ENCODE data around the gene SUN5. TPM values are rescaled to one million over a fixed set of nuclear protein-coding genes. Genes with fewer than 3 reads are reported as not detected.

SUN5 gene
- total and polyA plus RNA-seq, 2 donors from 2014 or later = not detected

- no peak for DNase-seq
- intact Hi-C loops (cut with DNase I) = no loop called here
- no peaks in the 10 kb centered on the region for H3K9me3 ChIP-seq (ENCODE audit: control insufficient read depth in 2 of 3, insufficient read depth in 1 of 3, low read length in 3 of 3)
- no peaks in the 10 kb centered on the region for H3K27me3 ChIP-seq (ENCODE audit: control insufficient read depth, insufficient read depth, low read length)
- H3K4me1 ChIP-seq (ENCODE audit: control insufficient read depth in 2 of 3, insufficient read depth in 2 of 3, low read depth in 1 of 3, low read length in 3 of 3) = no peaks in the 10 kb centered on the region
- H3K27ac ChIP-seq (ENCODE audit: low read depth in 2 of 2, low read length in 2 of 2) = no peak overlapping the region
- no peak for TF ChIP-seq CTCF (IDR thresholded peaks at IDR 0.05; ENCODE audit: borderline replicate concordance, extremely low read depth, insufficient read depth)
- no peaks in the 10 kb centered on the region for H3K36me3 ChIP-seq (ENCODE audit: control insufficient read depth in 2 of 3, insufficient read depth in 3 of 3, low read length in 3 of 3)
- no peak overlapping the region for H3K9ac ChIP-seq (ENCODE audit: low read length in 3 of 3)
- no peak for FAIRE-seq
- H3K4me3 ChIP-seq (ENCODE audit: low read length in 3 of 3) = no peak overlapping the region
These were observed 10.7 kb downstream of the SUN5 start for GRCh38 chr20:32993496-32994050.

GRCh38 chr20:32991792-32992641 lies 12.2 kb downstream of the SUN5 start:
- Histone ChIP-seq H3K27me3 (ENCODE audit: control insufficient read depth, insufficient read depth, low read length) (no peaks in the 10 kb centered on the region), H3K27ac (ENCODE audit: low read depth in 2 of 2, low read length in 2 of 2) (no peak overlapping the region), H3K4me1 (ENCODE audit: control insufficient read depth in 2 of 3, insufficient read depth in 2 of 3, low read depth in 1 of 3, low read length in 3 of 3) (no peaks in the 10 kb centered on the region), H3K9ac (ENCODE audit: low read length in 3 of 3) (no peak overlapping the region), H3K4me3 (ENCODE audit: low read length in 3 of 3) (no peak overlapping the region), H3K36me3 (ENCODE audit: control insufficient read depth in 2 of 3, insufficient read depth in 3 of 3, low read length in 3 of 3) (no peaks in the 10 kb centered on the region), H3K9me3 (ENCODE audit: control insufficient read depth in 2 of 3, insufficient read depth in 1 of 3, low read length in 3 of 3) (no peaks in the 10 kb centered on the region)
- FAIRE-seq (no peak), DNase-seq (no peak)
- intact Hi-C loops (cut with DNase I) = no loop called here
- TF ChIP-seq CTCF (IDR thresholded peaks at IDR 0.05; ENCODE audit: borderline replicate concordance, extremely low read depth, insufficient read depth) = no peak

GRCh38 chr20:32991383-32991782 lies 12.8 kb downstream of the SUN5 start:
- Histone ChIP-seq H3K9ac (ENCODE audit: low read length in 3 of 3) (no peak overlapping the region), H3K27ac (ENCODE audit: low read depth in 2 of 2, low read length in 2 of 2) (no peak overlapping the region), H3K27me3 (ENCODE audit: control insufficient read depth, insufficient read depth, low read length) (no peaks in the 10 kb centered on the region), H3K9me3 (ENCODE audit: control insufficient read depth in 2 of 3, insufficient read depth in 1 of 3, low read length in 3 of 3) (no peaks in the 10 kb centered on the region), H3K36me3 (ENCODE audit: control insufficient read depth in 2 of 3, insufficient read depth in 3 of 3, low read length in 3 of 3) (no peaks in the 10 kb centered on the region), H3K4me3 (ENCODE audit: low read length in 3 of 3) (no peak overlapping the region), H3K4me1 (ENCODE audit: control insufficient read depth in 2 of 3, insufficient read depth in 2 of 3, low read depth in 1 of 3, low read length in 3 of 3) (no peaks in the 10 kb centered on the region)
- intact Hi-C loops (cut with DNase I) = no loop called here
- DNase-seq (no peak), FAIRE-seq (no peak)
- no peak for TF ChIP-seq CTCF (IDR thresholded peaks at IDR 0.05; ENCODE audit: borderline replicate concordance, extremely low read depth, insufficient read depth)

Measured in kidney (tissue), 14 donors.